ENCODE results near the gene CFAP20DC. TPM values are rescaled to one million over a fixed set of nuclear protein-coding genes. Genes with fewer than 3 reads are reported as not detected.

The CFAP20DC gene
- total and polyA plus RNA-seq, 2 experiments from 2014 or later = 7.4 to 11.4 TPM

DNA sequence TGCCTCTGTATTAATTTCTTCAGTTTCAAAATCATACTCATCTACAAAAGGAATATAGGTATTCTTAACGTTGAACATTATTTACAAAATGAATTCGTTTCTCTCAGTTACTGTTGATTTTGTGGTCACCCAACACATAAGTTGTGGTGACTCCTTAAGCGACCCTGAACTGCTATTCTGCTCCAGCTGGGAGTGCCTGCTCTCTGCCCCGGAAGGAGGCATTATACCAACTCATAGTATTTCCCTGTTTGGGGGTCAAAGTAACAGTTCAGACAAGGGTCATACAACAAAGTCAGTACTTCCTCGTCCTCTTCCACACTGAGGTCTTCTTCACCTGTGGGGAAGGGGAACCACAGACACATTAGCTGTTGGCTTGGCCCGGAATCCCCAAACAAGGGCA is 307.6 kb downstream of the CFAP20DC start (continued):
- TF ChIP-seq, protein P1, sequence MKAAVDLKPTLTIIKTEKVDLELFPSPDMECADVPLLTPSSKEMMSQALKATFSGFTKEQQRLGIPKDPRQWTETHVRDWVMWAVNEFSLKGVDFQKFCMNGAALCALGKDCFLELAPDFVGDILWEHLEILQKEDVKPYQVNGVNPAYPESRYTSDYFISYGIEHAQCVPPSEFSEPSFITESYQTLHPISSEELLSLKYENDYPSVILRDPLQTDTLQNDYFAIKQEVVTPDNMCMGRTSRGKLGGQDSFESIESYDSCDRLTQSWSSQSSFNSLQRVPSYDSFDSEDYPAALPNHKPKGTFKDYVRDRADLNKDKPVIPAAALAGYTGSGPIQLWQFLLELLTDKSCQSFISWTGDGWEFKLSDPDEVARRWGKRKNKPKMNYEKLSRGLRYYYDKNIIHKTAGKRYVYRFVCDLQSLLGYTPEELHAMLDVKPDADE (IDR thresholded peaks at IDR 0.05) = no peak
- TF ChIP-seq, protein P2, sequence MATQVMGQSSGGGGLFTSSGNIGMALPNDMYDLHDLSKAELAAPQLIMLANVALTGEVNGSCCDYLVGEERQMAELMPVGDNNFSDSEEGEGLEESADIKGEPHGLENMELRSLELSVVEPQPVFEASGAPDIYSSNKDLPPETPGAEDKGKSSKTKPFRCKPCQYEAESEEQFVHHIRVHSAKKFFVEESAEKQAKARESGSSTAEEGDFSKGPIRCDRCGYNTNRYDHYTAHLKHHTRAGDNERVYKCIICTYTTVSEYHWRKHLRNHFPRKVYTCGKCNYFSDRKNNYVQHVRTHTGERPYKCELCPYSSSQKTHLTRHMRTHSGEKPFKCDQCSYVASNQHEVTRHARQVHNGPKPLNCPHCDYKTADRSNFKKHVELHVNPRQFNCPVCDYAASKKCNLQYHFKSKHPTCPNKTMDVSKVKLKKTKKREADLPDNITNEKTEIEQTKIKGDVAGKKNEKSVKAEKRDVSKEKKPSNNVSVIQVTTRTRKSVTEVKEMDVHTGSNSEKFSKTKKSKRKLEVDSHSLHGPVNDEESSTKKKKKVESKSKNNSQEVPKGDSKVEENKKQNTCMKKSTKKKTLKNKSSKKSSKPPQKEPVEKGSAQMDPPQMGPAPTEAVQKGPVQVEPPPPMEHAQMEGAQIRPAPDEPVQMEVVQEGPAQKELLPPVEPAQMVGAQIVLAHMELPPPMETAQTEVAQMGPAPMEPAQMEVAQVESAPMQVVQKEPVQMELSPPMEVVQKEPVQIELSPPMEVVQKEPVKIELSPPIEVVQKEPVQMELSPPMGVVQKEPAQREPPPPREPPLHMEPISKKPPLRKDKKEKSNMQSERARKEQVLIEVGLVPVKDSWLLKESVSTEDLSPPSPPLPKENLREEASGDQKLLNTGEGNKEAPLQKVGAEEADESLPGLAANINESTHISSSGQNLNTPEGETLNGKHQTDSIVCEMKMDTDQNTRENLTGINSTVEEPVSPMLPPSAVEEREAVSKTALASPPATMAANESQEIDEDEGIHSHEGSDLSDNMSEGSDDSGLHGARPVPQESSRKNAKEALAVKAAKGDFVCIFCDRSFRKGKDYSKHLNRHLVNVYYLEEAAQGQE (IDR thresholded peaks at IDR 0.05; ENCODE audit: unreplicated experiment) = no peak
- TF ChIP-seq NANOG (IDR thresholded peaks at IDR 0.05; ENCODE audit: borderline replicate concordance) (no peak), POLR2AphosphoS5 (IDR thresholded peaks at IDR 0.05; ENCODE audit: low read depth) (no peak)

DNA sequence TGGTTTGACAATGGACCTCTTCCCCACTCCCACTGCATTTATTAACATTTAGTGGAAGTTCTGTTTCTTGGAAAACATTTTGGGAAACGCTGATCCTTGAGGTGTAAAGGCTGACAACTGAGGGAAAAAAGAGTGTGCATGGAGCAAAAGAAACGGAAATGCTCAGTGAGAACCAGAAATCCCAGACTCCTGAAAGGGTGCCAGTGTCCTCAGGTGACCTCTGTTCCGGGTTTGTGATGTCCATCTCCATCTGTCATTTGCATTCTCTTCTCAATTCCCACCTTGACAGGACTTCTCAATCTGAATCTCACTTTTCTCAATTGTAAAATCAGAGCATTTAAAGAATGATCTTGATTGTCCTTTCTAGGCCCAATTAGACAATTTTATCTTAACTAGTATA is 312.2 kb downstream of the CFAP20DC start:
- ATAC-seq (no peak), DNase-seq (ENCODE audit: low spot score) (no peak)
- Mint-ChIP-seq H3K27me3 (ENCODE audit: insufficient read depth, low read depth, poor library complexity) (no peaks in the 10 kb centered on the region), H3K36me3 (ENCODE audit: low read depth) (no peaks in the 10 kb centered on the region), H3K4me1 (no peaks in the 10 kb centered on the region), H3K27ac (no peak overlapping the region), H3K9me3 (no peaks in the 10 kb centered on the region), H3K4me3 (no peak overlapping the region)
- no peaks in the 10 kb centered on the region for H3F3A ChIP-seq (replicated peaks; ENCODE audit: low read depth)
- H3K4me1 ChIP-seq (ENCODE audit: insufficient read depth) = no peaks in the 10 kb centered on the region
- H2AFZ ChIP-seq = no peak overlapping the region
- H3K4me2 ChIP-seq = no peak overlapping the region
- H3K4me3 ChIP-seq = no peak overlapping the region
- 0 out of 2 replicates have a peak, but pooled peaks cover 2% of the 10 kb centered on the region for H3K9me2 ChIP-seq (ENCODE audit: insufficient read depth)
- TF ChIP-seq, protein P3, sequence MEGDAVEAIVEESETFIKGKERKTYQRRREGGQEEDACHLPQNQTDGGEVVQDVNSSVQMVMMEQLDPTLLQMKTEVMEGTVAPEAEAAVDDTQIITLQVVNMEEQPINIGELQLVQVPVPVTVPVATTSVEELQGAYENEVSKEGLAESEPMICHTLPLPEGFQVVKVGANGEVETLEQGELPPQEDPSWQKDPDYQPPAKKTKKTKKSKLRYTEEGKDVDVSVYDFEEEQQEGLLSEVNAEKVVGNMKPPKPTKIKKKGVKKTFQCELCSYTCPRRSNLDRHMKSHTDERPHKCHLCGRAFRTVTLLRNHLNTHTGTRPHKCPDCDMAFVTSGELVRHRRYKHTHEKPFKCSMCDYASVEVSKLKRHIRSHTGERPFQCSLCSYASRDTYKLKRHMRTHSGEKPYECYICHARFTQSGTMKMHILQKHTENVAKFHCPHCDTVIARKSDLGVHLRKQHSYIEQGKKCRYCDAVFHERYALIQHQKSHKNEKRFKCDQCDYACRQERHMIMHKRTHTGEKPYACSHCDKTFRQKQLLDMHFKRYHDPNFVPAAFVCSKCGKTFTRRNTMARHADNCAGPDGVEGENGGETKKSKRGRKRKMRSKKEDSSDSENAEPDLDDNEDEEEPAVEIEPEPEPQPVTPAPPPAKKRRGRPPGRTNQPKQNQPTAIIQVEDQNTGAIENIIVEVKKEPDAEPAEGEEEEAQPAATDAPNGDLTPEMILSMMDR (conservative IDR thresholded peaks at IDR 0.05; ENCODE audit: low read depth in 2 of 2) = no peak
- TF ChIP-seq JUNB (IDR thresholded peaks at IDR 0.05; ENCODE audit: unreplicated experiment) = no peak
- H3K27ac ChIP-seq (ENCODE audit: low read depth) = no peak overlapping the region
- no peaks in the 10 kb centered on the region for H4K20me1 ChIP-seq (replicated peaks; ENCODE audit: insufficient read depth)
- no peaks in the 10 kb centered on the region for H3K79me2 ChIP-seq (replicated peaks; ENCODE audit: insufficient read depth)
- H3K27me3 ChIP-seq (ENCODE audit: insufficient read depth) = no peaks in the 10 kb centered on the region
- H3K36me3 ChIP-seq (ENCODE audit: insufficient read depth) = no peaks in the 10 kb centered on the region

DNA sequence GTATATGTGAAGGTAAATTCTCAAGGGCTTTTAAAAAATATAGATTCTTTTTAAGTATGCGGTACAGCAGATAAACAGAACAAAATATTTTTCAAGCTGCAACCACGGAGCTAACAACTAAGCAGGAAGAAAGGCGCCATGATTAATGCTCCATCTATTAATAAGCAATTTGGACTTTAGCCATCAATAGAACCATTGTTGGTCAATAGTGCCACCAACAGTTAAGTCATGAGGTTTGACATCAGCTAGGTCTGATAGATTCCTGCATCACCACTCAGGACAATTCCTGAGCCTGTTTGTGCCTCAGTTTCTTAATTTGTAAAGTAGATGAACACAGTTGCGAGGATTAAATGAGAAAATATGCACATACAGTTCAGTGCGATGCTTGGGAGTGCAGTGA is 318.2 kb downstream of the CFAP20DC start:
- H3K27ac ChIP-seq (ENCODE audit: low read depth) = no peak overlapping the region
- TF ChIP-seq STAT1 (IDR thresholded peaks at IDR 0.05; ENCODE audit: unreplicated experiment) (no peak), CREB1 (CRISPR knock-in tag; IDR thresholded peaks at IDR 0.05; ENCODE audit: low read depth) (no peak)
- TF ChIP-seq, protein P2 (IDR thresholded peaks at IDR 0.05; ENCODE audit: unreplicated experiment) = no peak

More for the DNA sequence above, 318.2 kb downstream of the CFAP20DC start:
- no peak overlapping the region for H3K27ac Mint-ChIP-seq
- Histone ChIP-seq H3K4me3 (no peak overlapping the region), H3K4me2 (no peak overlapping the region), H3K36me3 (ENCODE audit: insufficient read depth) (no peaks in the 10 kb centered on the region), H3K9me2 (ENCODE audit: insufficient read depth) (no peaks in the 10 kb centered on the region), H3K79me2 (replicated peaks; ENCODE audit: insufficient read depth) (no peaks in the 10 kb centered on the region), H3F3A (replicated peaks; ENCODE audit: low read depth) (no peaks in the 10 kb centered on the region), H4K20me1 (replicated peaks; ENCODE audit: insufficient read depth) (no peaks in the 10 kb centered on the region), H2AFZ (no peak overlapping the region), H3K27me3 (ENCODE audit: insufficient read depth) (no peaks in the 10 kb centered on the region), H3K4me1 (ENCODE audit: insufficient read depth) (no peaks in the 10 kb centered on the region)
- H3K9me3 Mint-ChIP-seq = no peaks in the 10 kb centered on the region
- H3K27me3 Mint-ChIP-seq (ENCODE audit: insufficient read depth, low read depth, poor library complexity) = peaks cover 2% of the 10 kb centered on the region
- H3K4me1 Mint-ChIP-seq = no peaks in the 10 kb centered on the region
- no peak for DNase-seq (ENCODE audit: low spot score)
- no peak overlapping the region for H3K4me3 Mint-ChIP-seq
- ATAC-seq = no peak
- H3K36me3 Mint-ChIP-seq (ENCODE audit: low read depth) = no peaks in the 10 kb centered on the region
